ENCODE results near the gene SLC17A6.

DNA sequence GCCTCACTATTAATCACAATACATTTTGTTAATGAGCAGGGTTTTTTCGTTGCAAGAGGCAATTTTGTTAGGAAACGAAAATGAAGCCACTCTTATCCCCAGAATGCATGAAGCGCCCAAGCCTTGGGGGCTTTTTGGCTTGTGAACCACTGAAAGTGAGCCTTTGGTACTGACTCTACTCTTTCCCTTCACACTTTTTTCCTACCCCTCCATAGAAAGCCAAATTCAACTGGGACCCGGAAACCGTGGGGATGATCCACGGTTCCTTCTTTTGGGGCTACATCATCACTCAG lies 4.8 kb downstream of the SLC17A6 start:
- TF ChIP-seq POLR2A (IDR thresholded peaks at IDR 0.05; ENCODE audit: low read length) (no peak), GATA1 (IDR thresholded peaks at IDR 0.05; ENCODE audit: low read depth, low read length) (no peak)

All from erythroblast (primary cell).